Subcutaneous adipose tissue (tissue), 4 donors: Measurements from ENCODE around the gene OR2K2. TPM values are rescaled to one million over a fixed set of nuclear protein-coding genes. Genes with fewer than 3 reads are reported as not detected.

Experiments used
- total RNA-seq, 4 donors: library from RNA; depleted of rRNA; stranded (reverse); fragments of >200 nt; gene quantifications; one replicate each; pipeline ENCODE4 v1.1.0, GENCODE V29; 2016
- TF ChIP-seq, protein P1 (sequence below): fragments of 450-650 bp; IDR thresholded peaks from one replicate; pipeline ENCODE4 v1.5.1; 2016; ENCODE audit warnings: low read depth, mild to moderate bottlenecking, control low read depth, antibody characterized with exemption, moderate library complexity

OR2K2 gene
- total RNA-seq, 4 donors from 2014 or later, result not detected

- TF ChIP-seq, protein P1, sequence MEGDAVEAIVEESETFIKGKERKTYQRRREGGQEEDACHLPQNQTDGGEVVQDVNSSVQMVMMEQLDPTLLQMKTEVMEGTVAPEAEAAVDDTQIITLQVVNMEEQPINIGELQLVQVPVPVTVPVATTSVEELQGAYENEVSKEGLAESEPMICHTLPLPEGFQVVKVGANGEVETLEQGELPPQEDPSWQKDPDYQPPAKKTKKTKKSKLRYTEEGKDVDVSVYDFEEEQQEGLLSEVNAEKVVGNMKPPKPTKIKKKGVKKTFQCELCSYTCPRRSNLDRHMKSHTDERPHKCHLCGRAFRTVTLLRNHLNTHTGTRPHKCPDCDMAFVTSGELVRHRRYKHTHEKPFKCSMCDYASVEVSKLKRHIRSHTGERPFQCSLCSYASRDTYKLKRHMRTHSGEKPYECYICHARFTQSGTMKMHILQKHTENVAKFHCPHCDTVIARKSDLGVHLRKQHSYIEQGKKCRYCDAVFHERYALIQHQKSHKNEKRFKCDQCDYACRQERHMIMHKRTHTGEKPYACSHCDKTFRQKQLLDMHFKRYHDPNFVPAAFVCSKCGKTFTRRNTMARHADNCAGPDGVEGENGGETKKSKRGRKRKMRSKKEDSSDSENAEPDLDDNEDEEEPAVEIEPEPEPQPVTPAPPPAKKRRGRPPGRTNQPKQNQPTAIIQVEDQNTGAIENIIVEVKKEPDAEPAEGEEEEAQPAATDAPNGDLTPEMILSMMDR, result no peak
Measured at GRCh38 chr9:111305914-111306313, 24.1 kb downstream of the OR2K2 start.

DNA sequence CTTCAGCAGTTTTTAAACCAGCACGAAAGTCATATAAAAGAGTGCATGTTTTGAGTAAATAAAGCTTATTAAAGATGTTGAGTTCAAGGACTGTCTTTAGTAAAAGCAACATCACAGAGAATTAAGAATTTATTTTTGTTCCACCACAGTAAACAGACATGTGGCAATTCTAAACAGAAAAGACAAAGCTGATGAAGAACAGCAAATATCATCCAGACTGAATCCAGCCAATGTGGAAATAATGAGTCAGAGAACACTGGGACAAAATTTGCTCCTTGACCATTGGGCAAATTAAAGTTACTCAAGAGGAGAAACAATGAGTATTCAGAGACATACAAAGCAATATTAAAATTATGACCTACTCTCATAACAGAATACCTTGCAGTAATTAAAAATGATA, 28.8 kb downstream of the OR2K2 start:
- TF ChIP-seq, protein P1, result no peak

GRCh38 chr9:111300140-111300735, 29.8 kb downstream of the OR2K2 start:
- TF ChIP-seq, protein P1, result no peak

DNA sequence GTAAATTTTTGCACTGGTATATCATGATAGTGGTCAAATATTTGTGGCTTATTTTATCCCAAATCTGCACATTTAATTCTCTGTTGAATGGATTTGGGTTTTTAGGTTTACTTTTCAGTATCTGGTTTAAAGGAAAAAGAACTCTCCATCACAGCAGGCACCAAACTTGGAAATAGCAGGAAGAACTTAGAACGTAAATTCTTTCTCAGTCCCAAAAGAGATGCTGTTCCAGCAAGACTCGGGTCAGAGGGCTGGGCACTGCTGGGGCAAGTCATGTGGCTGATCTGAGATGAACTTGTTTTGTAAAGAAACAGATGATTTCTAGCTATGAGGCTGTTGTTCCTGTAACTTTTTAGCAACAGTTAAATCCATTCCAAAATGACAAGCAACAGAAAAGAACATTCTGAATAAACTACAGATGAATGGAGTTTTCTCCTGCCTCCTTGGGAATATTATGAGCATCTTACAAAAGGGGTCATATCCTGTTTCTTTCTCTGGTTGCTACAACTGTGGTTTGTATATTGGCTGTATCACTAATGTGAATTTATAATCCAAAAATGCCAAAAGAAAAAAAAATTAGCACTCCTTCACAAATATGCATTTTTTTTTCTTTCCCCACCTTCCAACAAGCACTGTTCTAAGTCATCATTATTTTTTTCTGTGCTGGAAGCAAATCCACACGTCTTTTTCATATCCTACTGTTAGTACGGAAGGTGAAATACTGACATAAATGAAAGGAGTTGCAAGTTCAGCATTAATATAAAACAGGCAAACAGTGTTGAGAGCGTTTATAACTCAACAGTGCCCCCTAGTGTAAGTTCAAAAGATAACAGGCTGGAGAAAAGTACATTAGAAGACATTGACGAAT, 31.1 kb downstream of the OR2K2 start:
- TF ChIP-seq, protein P1, result no peak

DNA sequence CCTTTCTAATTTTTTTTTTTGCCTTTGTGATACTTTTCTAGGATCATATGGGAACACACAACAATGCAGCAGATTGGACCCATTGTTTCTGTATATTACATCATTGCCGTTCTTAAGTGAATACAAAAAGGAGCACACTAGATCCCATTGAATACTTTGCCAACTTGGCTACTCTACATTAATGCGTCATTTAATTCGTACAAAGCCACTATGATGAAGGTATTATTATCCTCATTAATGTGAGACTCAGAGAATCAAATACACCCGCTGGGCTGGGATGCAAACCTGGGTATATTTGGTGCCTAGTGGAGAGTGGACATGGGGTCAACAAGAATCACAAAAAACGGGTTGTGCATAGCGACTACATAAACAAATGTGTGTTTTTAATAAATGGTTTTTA, 31.9 kb downstream of the OR2K2 start:
- TF ChIP-seq, protein P1, result no peak

DNA sequence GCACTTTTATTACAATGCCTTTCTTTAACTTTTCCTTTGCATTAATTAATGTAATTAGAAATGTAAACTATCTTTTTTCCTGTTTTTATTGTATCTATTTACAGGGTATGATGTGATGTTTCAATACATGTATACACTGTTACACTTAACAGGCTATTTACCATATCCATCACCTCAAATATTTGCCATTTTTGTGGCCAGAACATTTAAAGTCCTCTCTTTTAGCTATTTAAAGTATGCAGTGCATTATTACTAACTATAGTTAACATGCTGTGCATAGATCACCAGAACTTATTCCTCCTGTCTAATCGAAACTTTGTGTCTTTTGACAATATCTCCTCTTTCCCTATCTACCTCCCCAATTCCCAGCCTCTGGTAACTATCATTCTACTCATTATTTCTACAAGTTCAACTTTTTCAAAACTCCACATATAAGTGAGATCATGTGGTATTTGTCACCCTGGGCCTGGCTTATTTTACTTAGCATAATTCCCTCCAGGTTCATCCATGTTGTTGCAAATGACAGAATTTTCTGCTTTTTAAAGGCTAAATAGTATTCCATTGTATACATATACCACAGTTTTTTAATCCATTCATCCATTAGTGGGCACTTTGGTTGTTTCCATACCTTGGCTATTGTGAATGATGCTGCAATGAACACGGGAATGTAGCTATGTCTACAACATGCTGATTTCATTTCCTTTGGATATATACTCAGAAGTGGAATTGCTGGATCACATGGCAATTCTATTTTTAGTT, 32.8 kb downstream of the OR2K2 start:
- TF ChIP-seq, protein P1, result no peak
